Nucleus accumbens (tissue), 56 donors: ENCODE data around the gene DPH2.

Source experiments
- DNase-seq, 56 donors: peaks; one replicate each; lab custom pipeline; 2025; lab: John Stamatoyannopoulos, UW

DPH2 gene

GRCh38 chr1:44016890-44017400, 47.1 kb downstream of the DPH2 start:
- peak in 20 of 56 donors; percentile 18 to 65 (median 45) for DNase-seq

GRCh38 chr1:44019466-44019948, 49.7 kb downstream of the DPH2 start:
- peak in 46 of 56 donors; percentile 21 to 82 (median 62) for DNase-seq

- no peak for DNase-seq
These were observed 50.7 kb downstream of the DPH2 start for GRCh38 chr1:44020464-44020863.

GRCh38 chr1:44021156-44021555, 51.3 kb downstream of the DPH2 start:
- peak in 20 of 56 donors; percentile 12 to 56 (median 26) for DNase-seq

GRCh38 chr1:44021581-44022321, 51.9 kb downstream of the DPH2 start:
- peak in 1 of 56 donors; percentile 15 for DNase-seq
